ENCODE data around the gene PRSS21.

The PRSS21 gene

GRCh38 chr16:2826591-2827373 is 9.7 kb downstream of the PRSS21 start:
- DNase-seq = no peak

GRCh38 chr16:2827374-2827791 is 10.3 kb downstream of the PRSS21 start:
- DNase-seq = no peak

GRCh38 chr16:2827831-2828520 is 10.9 kb downstream of the PRSS21 start:
- DNase-seq = no peak

GRCh38 chr16:2828521-2828840 is 11.4 kb downstream of the PRSS21 start:
- DNase-seq = no peak

GRCh38 chr16:2828876-2829430 is 11.9 kb downstream of the PRSS21 start:
- no peak for DNase-seq

- peak; percentile 7 to 23 for DNase-seq
Measured at GRCh38 chr16:2829501-2830354, 12.7 kb downstream of the PRSS21 start, which contains the start of gene ZG16B. Gene ZG16B, plus strand, starts transcription at chr16:2830303. Its CDS starts 139 bp downstream, at chr16:2830442.

- DNase-seq = no peak
Measured at GRCh38 chr16:2830355-2830695, 13.3 kb downstream of the PRSS21 start.

- no peak for DNase-seq
Measured at GRCh38 chr16:2831203-2831602, 14.2 kb downstream of the PRSS21 start.

- DNase-seq = peak; percentile 29 to 63
Measured at GRCh38 chr16:2833776-2834175, 16.7 kb downstream of the PRSS21 start.

GRCh38 chr16:2834968-2835367 is 17.9 kb downstream of the PRSS21 start:
- DNase-seq = no peak

GRCh38 chr16:2835638-2836493 is 18.8 kb downstream of the PRSS21 start:
- peak in 1 of 2 donors; percentile 50 for DNase-seq

GRCh38 chr16:2836646-2837508 is 19.8 kb downstream of the PRSS21 start:
- DNase-seq = no peak

GRCh38 chr16:2838928-2839327 is 21.9 kb downstream of the PRSS21 start:
- peak; percentile 66 to 85 for DNase-seq

- no peak for DNase-seq
Measured at GRCh38 chr16:2839650-2840450, 22.8 kb downstream of the PRSS21 start.

GRCh38 chr16:2840914-2841313 is 23.9 kb downstream of the PRSS21 start:
- DNase-seq = no peak

- DNase-seq = no peak
Measured at GRCh38 chr16:2841606-2842339, 24.7 kb downstream of the PRSS21 start.

- DNase-seq = peak; percentile 70 to 75
Measured at GRCh38 chr16:2842340-2843000, 25.4 kb downstream of the PRSS21 start.

GRCh38 chr16:2843526-2843925 is 26.5 kb downstream of the PRSS21 start:
- DNase-seq = no peak

GRCh38 chr16:2845116-2845515 is 28.1 kb downstream of the PRSS21 start:
- DNase-seq = no peak

Data from inflammatory macrophage (primary cell).